ENCODE data around the gene DTD1. TPM values are rescaled to one million over a fixed set of nuclear protein-coding genes. Genes with fewer than 3 reads are reported as not detected.

DTD1 gene
- total RNA-seq, 1 experiment from 2014 or later = 62.8 TPM

DNA sequence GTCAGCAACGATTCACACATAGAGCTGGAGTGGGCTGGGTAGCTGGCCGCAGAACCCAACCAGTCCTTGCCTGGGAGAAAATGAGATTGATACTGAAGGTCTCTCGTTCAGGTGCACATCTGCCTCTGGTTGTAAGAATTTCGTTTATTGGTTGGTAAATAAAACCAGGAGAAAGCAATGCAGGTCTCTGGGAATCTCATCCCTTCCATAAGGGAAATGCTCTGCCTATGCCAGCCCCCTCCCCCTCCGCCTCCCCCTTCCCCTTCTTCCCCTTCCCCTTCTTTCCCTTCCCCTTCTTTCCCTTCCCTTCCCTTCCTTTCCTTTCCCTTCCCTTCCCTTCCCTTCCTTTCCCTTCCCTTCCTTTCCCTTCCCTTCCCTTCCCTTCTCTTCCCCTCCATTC lies 107.3 kb downstream of the DTD1 start:
- POLR2A ChIA-PET (ENCODE audit: unreplicated experiment) = no interaction called here
- no peak for TF ChIP-seq EZH2 (IDR thresholded peaks at IDR 0.05; ENCODE audit: low read depth)
- TF ChIP-seq, protein P1, sequence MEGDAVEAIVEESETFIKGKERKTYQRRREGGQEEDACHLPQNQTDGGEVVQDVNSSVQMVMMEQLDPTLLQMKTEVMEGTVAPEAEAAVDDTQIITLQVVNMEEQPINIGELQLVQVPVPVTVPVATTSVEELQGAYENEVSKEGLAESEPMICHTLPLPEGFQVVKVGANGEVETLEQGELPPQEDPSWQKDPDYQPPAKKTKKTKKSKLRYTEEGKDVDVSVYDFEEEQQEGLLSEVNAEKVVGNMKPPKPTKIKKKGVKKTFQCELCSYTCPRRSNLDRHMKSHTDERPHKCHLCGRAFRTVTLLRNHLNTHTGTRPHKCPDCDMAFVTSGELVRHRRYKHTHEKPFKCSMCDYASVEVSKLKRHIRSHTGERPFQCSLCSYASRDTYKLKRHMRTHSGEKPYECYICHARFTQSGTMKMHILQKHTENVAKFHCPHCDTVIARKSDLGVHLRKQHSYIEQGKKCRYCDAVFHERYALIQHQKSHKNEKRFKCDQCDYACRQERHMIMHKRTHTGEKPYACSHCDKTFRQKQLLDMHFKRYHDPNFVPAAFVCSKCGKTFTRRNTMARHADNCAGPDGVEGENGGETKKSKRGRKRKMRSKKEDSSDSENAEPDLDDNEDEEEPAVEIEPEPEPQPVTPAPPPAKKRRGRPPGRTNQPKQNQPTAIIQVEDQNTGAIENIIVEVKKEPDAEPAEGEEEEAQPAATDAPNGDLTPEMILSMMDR (conservative IDR thresholded peaks at IDR 0.05) = no peak
- Histone ChIP-seq H3K79me2 (ENCODE audit: low read depth) (no peaks in the 10 kb centered on the region), H3K27ac (no peak overlapping the region), H4K20me1 (ENCODE audit: insufficient read depth) (no peaks in the 10 kb centered on the region; the same call in 1 of the 2 replicates), H3F3A (ENCODE audit: insufficient read depth, low read depth) (no peaks in the 10 kb centered on the region), H3K4me1 (replicated peaks; ENCODE audit: insufficient read depth) (no peaks in the 10 kb centered on the region), H3K4me2 (no peak overlapping the region), H3K9me3 (ENCODE audit: insufficient read depth, low read depth) (no peaks in the 10 kb centered on the region), H3K27me3 (ENCODE audit: insufficient read depth, low read depth) (no peaks in the 10 kb centered on the region), H3K4me3 (no peak overlapping the region), H2AFZ (no peak overlapping the region), H3K36me3 (ENCODE audit: low read depth) (no peaks in the 10 kb centered on the region), H3K9me2 (ENCODE audit: insufficient read depth) (no peaks in the 10 kb centered on the region)
- intact Hi-C loops (cut with micrococcal nuclease; ENCODE audit: unreplicated experiment) = no loop called here
- DNase-seq = no peak
- BruUV-seq (replicated peaks) = no TSS peak
- CTCF ChIA-PET = no interaction called here

GRCh38 chr20:18698735-18699380 lies 111.0 kb downstream of the DTD1 start:
- Histone ChIP-seq H3K4me3 (no peak overlapping the region), H3F3A (ENCODE audit: insufficient read depth, low read depth) (no peaks in the 10 kb centered on the region), H3K4me1 (replicated peaks; ENCODE audit: insufficient read depth) (no peaks in the 10 kb centered on the region), H3K4me2 (no peak overlapping the region), H3K9me3 (ENCODE audit: insufficient read depth, low read depth) (no peaks in the 10 kb centered on the region), H3K9me2 (ENCODE audit: insufficient read depth) (no peaks in the 10 kb centered on the region), H3K27me3 (ENCODE audit: insufficient read depth, low read depth) (no peaks in the 10 kb centered on the region), H4K20me1 (ENCODE audit: insufficient read depth) (no peaks in the 10 kb centered on the region), H3K36me3 (ENCODE audit: low read depth) (no peaks in the 10 kb centered on the region), H3K27ac (no peak overlapping the region), H2AFZ (no peak overlapping the region), H3K79me2 (ENCODE audit: low read depth) (no peaks in the 10 kb centered on the region)
- no TSS peak for BruUV-seq (replicated peaks)
- DNase-seq = no peak
- ChIA-PET POLR2A (ENCODE audit: unreplicated experiment) (no interaction called here), CTCF (no interaction called here)
- intact Hi-C loops (cut with micrococcal nuclease; ENCODE audit: unreplicated experiment) = no loop called here
- TF ChIP-seq, protein P1 (conservative IDR thresholded peaks at IDR 0.05) = no peak
- TF ChIP-seq EZH2 (IDR thresholded peaks at IDR 0.05; ENCODE audit: low read depth) = no peak

DNA sequence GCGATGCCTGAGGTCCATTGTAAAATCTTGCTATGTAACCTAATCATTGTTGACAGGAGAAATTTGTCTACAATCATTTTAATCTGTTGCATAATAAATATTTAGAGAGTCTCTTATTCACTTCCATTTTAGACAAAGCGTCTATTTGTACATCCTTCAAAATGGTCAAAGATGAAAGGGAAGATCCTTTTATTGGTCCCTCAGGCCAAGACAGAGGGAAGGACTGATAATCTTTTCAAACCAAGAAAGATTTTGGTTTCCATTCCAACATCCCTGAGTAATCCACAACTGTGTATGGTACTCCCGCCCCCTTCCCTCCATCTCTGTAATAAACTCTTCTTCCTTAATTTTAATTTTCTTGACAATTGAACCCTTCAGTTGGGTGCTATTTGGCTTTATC lies 114.1 kb downstream of the DTD1 start:
- Histone ChIP-seq H4K20me1 (ENCODE audit: insufficient read depth) (no peaks in the 10 kb centered on the region), H3K27ac (no peak overlapping the region), H2AFZ (no peak overlapping the region), H3K4me1 (replicated peaks; ENCODE audit: insufficient read depth) (no peaks in the 10 kb centered on the region), H3K79me2 (ENCODE audit: low read depth) (no peaks in the 10 kb centered on the region), H3K27me3 (ENCODE audit: insufficient read depth, low read depth) (no peaks in the 10 kb centered on the region), H3K9me2 (ENCODE audit: insufficient read depth) (no peaks in the 10 kb centered on the region), H3K4me3 (no peak overlapping the region), H3K4me2 (no peak overlapping the region), H3K9me3 (ENCODE audit: insufficient read depth, low read depth) (no peaks in the 10 kb centered on the region), H3F3A (ENCODE audit: insufficient read depth, low read depth) (no peaks in the 10 kb centered on the region), H3K36me3 (ENCODE audit: low read depth) (no peaks in the 10 kb centered on the region)
- CTCF ChIA-PET = no interaction called here
- TF ChIP-seq, protein P1 (conservative IDR thresholded peaks at IDR 0.05) = no peak
- TF ChIP-seq EZH2 (IDR thresholded peaks at IDR 0.05; ENCODE audit: low read depth) = no peak
- BruUV-seq (replicated peaks) = no TSS peak
- intact Hi-C loops (cut with micrococcal nuclease; ENCODE audit: unreplicated experiment) = no loop called here
- no peak for DNase-seq
- POLR2A ChIA-PET (ENCODE audit: unreplicated experiment) = no interaction called here

Measured in PC-9 (cell line).